GM13976 (cell line): ENCODE data around the gene PLCG2.
"Not testable (repeated sequence)": the region's sequence is repeated elsewhere in the genome, so short reads cannot be mapped to it uniquely, and the experiment has no call there.

ENCODE experiments used
- DNase-seq: peaks from one replicate; pipeline ENCODE4 v3.0.0; 2012; ENCODE audit warnings: low spot score
- in situ Hi-C: fragments of 300-500 bp; cut with MboI; formaldehyde crosslinking; loops from one replicate; pipeline ENCODE4 v1.12.0; 2022; ENCODE audit warnings: low sequenced_read_pairs, mixed read lengths, inconsistent platforms; ENCODE audit not compliant: unreplicated experiment
- TF ChIP-seq, protein P1 (sequence below): IDR thresholded peaks from 2 replicates; pipeline ENCODE4 v1.5.1; 2012; ENCODE audit warnings: borderline replicate concordance, mild to moderate bottlenecking; ENCODE audit not compliant: insufficient read depth; ENCODE audit errors: extremely low read depth, missing control alignments, control extremely low read depth

PLCG2 gene

DNA sequence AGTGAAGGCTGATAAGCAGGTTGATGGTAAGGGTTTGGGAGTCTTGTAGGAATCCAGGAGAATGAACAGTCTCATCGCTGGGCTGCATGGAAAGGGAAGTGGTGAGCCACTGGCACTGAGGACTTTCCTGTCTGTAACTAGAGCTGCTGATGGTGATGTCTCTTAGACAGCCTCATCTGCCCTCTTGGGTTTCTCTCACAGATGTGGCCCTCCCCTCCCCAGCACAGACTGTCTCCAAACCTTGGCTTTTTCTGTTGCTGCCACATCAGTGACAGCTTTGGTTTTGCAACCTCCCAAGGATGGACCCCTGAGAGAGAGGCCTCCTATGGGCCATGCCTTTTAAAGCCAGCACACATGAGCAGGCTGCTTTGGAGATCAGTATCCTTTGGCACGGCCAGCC, 16.9 kb downstream of the PLCG2 start:
- TF ChIP-seq, protein P1, sequence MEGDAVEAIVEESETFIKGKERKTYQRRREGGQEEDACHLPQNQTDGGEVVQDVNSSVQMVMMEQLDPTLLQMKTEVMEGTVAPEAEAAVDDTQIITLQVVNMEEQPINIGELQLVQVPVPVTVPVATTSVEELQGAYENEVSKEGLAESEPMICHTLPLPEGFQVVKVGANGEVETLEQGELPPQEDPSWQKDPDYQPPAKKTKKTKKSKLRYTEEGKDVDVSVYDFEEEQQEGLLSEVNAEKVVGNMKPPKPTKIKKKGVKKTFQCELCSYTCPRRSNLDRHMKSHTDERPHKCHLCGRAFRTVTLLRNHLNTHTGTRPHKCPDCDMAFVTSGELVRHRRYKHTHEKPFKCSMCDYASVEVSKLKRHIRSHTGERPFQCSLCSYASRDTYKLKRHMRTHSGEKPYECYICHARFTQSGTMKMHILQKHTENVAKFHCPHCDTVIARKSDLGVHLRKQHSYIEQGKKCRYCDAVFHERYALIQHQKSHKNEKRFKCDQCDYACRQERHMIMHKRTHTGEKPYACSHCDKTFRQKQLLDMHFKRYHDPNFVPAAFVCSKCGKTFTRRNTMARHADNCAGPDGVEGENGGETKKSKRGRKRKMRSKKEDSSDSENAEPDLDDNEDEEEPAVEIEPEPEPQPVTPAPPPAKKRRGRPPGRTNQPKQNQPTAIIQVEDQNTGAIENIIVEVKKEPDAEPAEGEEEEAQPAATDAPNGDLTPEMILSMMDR = no peak

DNA sequence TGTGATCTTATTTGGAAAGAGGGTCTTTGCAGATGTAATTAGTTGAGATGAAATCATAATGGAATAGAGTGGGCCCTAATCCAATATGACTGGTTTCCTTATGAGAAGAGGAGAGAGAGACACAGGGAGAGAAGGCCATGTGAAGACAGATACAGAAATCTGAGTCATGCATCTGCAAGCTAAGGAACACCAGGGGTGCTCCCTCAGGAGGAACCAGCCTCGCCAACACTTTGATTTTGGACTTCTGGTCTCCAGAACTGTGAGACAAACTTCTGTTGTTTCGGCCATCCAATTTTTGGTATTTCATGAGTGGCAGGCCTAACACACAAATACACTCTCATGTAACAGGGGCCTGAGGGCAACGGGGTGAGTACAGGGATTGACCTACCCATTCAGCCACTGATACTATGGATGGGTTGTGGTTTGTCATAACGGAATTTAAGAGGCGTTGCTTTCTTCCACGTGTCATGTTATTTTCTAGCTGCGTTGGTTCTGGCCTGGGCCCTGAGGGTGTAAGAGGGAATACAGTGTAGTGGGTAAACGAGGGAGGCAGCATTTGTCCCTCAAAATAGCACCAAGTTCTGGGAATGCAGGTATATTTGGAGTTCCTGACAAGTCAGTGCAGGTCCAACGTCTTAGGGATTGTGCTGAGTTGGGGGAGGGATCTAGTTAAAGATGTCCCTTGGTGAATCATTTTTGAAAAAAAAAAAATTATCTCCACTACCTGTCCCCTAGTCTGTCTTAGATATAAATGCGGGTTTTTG, 17.7 kb downstream of the PLCG2 start:
- TF ChIP-seq, protein P1 = no peak
- DNase-seq = no peak
- in situ Hi-C loops = no loop called here

More for the DNA sequence above, 16.9 kb downstream of the PLCG2 start:
- DNase-seq = no peak
- in situ Hi-C loops = no loop called here

DNA sequence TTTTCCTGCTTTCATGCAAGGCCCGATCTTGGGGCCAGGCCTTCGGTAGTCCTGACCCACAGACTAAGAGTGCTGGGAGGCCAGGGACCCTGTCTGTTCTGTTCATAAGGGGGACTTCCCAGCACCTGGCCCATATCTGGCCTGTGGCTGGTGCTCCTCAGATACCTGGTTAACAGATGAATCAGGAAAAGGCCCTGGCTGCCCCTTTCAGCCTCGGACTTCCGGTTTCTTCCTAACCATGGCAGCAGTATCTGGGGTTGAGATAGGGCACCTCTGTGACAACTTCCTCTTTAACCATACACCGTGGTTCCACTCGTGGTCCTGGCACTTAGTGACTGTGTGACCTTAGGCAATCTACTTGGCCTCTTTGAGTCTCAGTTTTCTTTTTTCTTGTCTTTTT, 18.4 kb downstream of the PLCG2 start:
- TF ChIP-seq, protein P1 = no peak
- peak; percentile 54 for DNase-seq
- in situ Hi-C loops = no loop called here

DNA sequence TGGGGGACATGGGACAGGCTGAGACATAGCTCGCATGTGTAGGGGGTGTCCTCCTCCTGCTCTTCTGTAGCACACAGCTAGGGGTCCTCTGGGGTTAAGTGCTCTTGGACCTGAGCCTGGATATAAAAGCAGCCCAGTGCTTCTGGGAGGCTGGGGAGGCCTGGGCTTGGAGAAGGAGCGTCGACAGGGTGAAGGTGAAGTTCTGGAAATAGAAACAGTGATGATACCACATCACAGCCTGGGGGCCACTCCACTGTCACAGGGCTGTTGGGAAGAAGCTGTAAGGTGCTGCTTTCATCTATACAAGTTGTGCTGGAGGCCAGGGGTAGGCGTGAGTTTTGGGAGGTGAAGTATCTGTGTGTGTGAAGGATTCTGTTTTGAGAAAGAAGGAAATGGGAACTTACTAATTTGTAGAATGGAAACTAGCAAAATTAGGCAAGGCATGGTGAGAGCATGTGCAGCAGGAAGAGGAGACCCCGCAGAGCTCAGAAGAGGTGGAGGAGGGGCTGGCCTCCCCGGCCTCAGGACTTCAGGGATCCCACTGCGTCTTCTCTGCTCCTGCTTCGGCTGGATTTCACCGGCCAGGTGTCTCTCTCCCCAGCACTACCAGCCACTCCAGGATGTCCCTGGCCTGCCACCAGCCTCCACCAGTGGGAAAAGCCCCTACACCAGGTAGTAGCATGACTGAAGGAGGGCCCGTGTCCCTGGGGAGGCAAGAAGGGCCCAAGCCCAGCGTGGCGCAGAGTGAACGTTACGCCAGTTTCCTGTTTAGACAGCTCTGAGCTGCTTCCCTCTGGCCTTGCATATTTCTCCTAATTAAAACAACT, 19.4 kb downstream of the PLCG2 start:
- TF ChIP-seq, protein P1 = peak; percentile 9
- in situ Hi-C loops = no loop called here
- DNase-seq = peak; percentile 74

DNA sequence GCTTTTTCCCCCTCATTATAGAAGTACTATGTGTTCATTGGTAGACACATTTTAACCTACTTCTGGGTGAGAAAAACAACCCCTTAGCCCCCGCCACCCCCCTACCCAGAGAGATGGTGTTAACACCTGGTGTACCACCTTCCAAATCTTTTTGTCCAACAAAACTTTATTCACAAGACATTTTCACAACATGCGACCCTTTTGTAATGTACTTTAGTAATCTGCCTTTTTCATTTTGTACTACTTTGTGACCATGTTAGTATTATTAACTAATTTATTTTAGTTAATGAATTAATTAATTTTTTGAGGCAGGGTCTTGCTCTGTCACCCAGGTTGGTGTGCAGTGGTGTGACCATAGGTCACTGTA, 20.0 kb downstream of the PLCG2 start:
- in situ Hi-C loops = no loop called here
- TF ChIP-seq, protein P1 = no peak

DNA sequence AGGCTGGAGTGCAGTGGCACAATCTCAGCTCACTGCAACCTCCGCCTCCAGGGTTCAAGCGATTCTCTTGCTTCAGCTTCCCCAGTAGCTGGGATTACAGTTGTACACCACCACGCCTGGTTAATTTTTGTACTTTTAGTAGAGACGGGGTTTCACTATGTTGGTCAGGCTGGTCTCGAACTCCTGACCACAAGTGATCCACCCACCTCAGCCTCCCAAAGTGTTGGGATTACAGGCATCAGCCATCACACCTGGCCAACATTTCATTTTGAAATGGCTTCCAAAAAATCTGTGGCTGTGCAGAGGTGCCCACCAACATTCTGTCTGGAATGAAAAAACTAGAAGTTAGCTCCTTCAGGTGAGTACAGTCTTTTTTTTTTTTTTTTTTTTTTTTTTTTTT, 22.6 kb downstream of the PLCG2 start:
- in situ Hi-C loops, DNase-seq: not testable (repeated sequence)

More for the DNA sequence above, 20.0 kb downstream of the PLCG2 start:
- no peak for DNase-seq

DNA sequence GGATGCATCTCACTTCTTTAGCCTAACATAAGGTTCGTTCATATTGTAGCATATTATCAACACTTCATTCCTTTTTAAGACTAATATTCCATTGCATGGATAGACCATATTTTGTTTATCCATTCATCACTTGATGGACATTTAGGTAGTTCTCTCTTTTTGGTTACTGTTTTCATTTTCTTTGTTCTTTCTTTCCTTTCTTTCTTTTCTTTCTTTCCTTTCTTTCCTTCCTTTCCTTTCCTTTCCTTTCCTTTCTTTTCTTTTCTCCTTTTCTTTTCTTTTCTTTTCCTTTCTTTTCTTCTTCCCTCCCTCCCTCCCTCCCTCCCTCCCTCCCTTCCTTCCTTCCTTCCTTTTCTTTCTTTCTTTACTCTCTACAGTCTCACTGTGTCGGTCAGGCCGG, 24.2 kb downstream of the PLCG2 start:
- no peak for DNase-seq
- in situ Hi-C loops = no loop called here
- TF ChIP-seq, protein P1 = no peak
